K562 (cell line): ENCODE results near the gene POLD2. TPM values are rescaled to one million over a fixed set of nuclear protein-coding genes. Genes with fewer than 3 reads are reported as not detected.

Experiments used
- ATAC-seq: fragments of 200-7000 bp; cut with Tn5 transposase; 3 replicates; pipeline ENCODE4 v1.9.1; 2020; ENCODE audit warnings: moderate library complexity
- BruUV-seq: library from RNA; stranded (reverse); fragments of 400-500 nt; replicated peaks from 2 replicates; lab custom pipeline; 2021; lab: Mats Ljungman, UMichigan
- CTCF ChIA-PET: fragments of 300-600 bp; formaldehyde crosslinking; extraction: SDS; loops from one replicate; lab custom pipeline; 2021; ENCODE audit warnings: low intra/inter-chr PET ratio; lab: Yijun Ruan, JAX
- POLR2A ChIA-PET: fragments of 300-600, 350-650 bp; sonication (Branson Sonifier 250); formaldehyde crosslinking; extraction: SDS; loops from one replicate; lab custom pipeline; 2021; ENCODE audit warnings: antibody characterized with exemption, inconsistent platforms; lab: Yijun Ruan, JAX
- DNase-seq, 4 experiments: peaks; one replicate each; pipeline versions ENCODE4 v3.0.0 to v3.0.0-alpha.2; 2011 to 2018; ENCODE audit warnings: low spot score in 3 of 4, mixed read lengths in 3 of 4; ENCODE audit errors: extremely low read depth in 1 of 4
- FAIRE-seq: peaks from 2 replicates; lab custom pipeline; 2011; peaks lifted over from hg19 to GRCh38; lab: Jason Lieb, UNC
- H2AFZ ChIP-seq: 2 replicates; pipeline ENCODE4 v1.6.0; 2011; ENCODE audit warnings: low read depth, low read length, control low read depth, inconsistent platforms
- H3K27ac ChIP-seq: fragments of 200-600 bp; 3 replicates; pipeline ENCODE4 v1.8.0; 2011; ENCODE audit warnings: low read depth, mild to moderate bottlenecking, control low read depth, inconsistent platforms, low read length, moderate library complexity, mixed read lengths; ENCODE audit errors: extremely low read depth
- H3K27me3 ChIP-seq, 2 experiments: fragments of 300-600 bp in 1 of 2; 2 replicates in 1 of 2; 3 replicates in 1 of 2; pipeline versions ENCODE4 v1.6.0 to v1.8.0; 2011; ENCODE audit warnings: inconsistent platforms in 2 of 2, low read length in 2 of 2, mild to moderate bottlenecking in 1 of 2, mixed read lengths in 1 of 2, moderate library complexity in 1 of 2; ENCODE audit not compliant: control insufficient read depth in 2 of 2, insufficient read depth in 2 of 2
- H3K36me3 ChIP-seq: fragments of 300-600 bp; 3 replicates; pipeline ENCODE4 v1.8.0; 2011; ENCODE audit warnings: mild to moderate bottlenecking, low read length, inconsistent platforms; ENCODE audit not compliant: control insufficient read depth, insufficient read depth
- H3K4me1 ChIP-seq, 2 experiments: fragments of 200-600 bp in 1 of 2; replicated peaks in 1 of 2; 2 replicates in 1 of 2; 3 replicates in 1 of 2; pipeline versions ENCODE4 v1.5.1 to v1.8.0; 2011; ENCODE audit warnings: inconsistent platforms in 2 of 2, low read length in 2 of 2, mild to moderate bottlenecking in 1 of 2, mixed read lengths in 1 of 2, moderate library complexity in 1 of 2; ENCODE audit not compliant: control insufficient read depth in 2 of 2, insufficient read depth in 2 of 2
- H3K4me2 ChIP-seq: 2 replicates; pipeline ENCODE4 v1.6.1; 2011; ENCODE audit warnings: low read length, control low read depth, inconsistent platforms, mixed read lengths; ENCODE audit not compliant: insufficient read depth
- H3K4me3 ChIP-seq: fragments of 200-600 bp; sonication (generic), shearing (Covaris generic); 2 replicates; pipeline ENCODE4 v1.5.1; 2016; ENCODE audit warnings: control low read depth, inconsistent platforms
- H3K79me2 ChIP-seq: fragments of 200-600 bp; 3 replicates; pipeline ENCODE4 v1.8.0; 2011; ENCODE audit warnings: low read length, inconsistent platforms; ENCODE audit not compliant: control insufficient read depth, insufficient read depth
- H3K9ac ChIP-seq, 2 experiments: 2 replicates each; pipeline versions ENCODE4 v1.6.0 to v1.6.1; 2011; ENCODE audit warnings: low read depth in 2 of 2, low read length in 2 of 2, control low read depth in 1 of 2, inconsistent platforms in 1 of 2, mild to moderate bottlenecking in 1 of 2, mixed read lengths in 1 of 2; ENCODE audit not compliant: insufficient read depth in 1 of 2
- H3K9me1 ChIP-seq: one replicate; pipeline ENCODE4 v1.6.0; 2011; ENCODE audit warnings: inconsistent platforms, mild to moderate bottlenecking, low read length, moderate library complexity; ENCODE audit not compliant: control insufficient read depth, insufficient read depth
- H3K9me3 ChIP-seq: replicated peaks from 2 replicates; pipeline ENCODE4 v1.5.1; 2011; ENCODE audit warnings: low read depth, low read length, inconsistent platforms; ENCODE audit not compliant: control insufficient read depth, insufficient read depth
- H4K20me1 ChIP-seq: replicated peaks from 2 replicates; pipeline ENCODE4 v1.6.1; 2011; ENCODE audit warnings: low read length, inconsistent platforms, mixed read lengths; ENCODE audit not compliant: control insufficient read depth, insufficient read depth
- ATF1 ChIP-seq, 2 experiments: fragments of 450-650 bp in 1 of 2; IDR thresholded peaks; 2 replicates each; pipeline ENCODE4 v1.6.1; 2016; ENCODE audit warnings: missing compliant biosample characterization in 1 of 2, missing genetic modification characterization in 1 of 2
- BACH1 ChIP-seq: fragments of 200-800 bp; sonication (Bioruptor generic); IDR thresholded peaks from 2 replicates; pipeline ENCODE4 v1.6.1; 2016; ENCODE audit warnings: missing genetic modification characterization, missing compliant biosample characterization
- CEBPB ChIP-seq: fragments of 450-650 bp; IDR thresholded peaks from 2 replicates; pipeline ENCODE4 v1.6.1; 2016; ENCODE audit warnings: missing genetic modification characterization, missing compliant biosample characterization
- CTBP1 ChIP-seq: fragments of 450-650 bp; IDR thresholded peaks from 2 replicates; pipeline ENCODE4 v1.6.1; 2016; ENCODE audit warnings: borderline replicate concordance
- FOXJ3 ChIP-seq: sonication (generic); formaldehyde crosslinking; IDR thresholded peaks from 2 replicates; pipeline ENCODE4 v1.4.0; 2020; ENCODE audit warnings: mild to moderate bottlenecking, missing genetic modification reagents
- HMBOX1 ChIP-seq: sonication (generic); IDR thresholded peaks from 2 replicates; pipeline ENCODE4 v1.6.1; 2016
- MIER1 ChIP-seq: fragments of 450-650 bp; IDR thresholded peaks from 2 replicates; pipeline ENCODE4 v1.6.1; 2016; ENCODE audit warnings: antibody characterized with exemption, mild to moderate bottlenecking, low read depth
- NFIC ChIP-seq: fragments of 450-650 bp; IDR thresholded peaks from 2 replicates; pipeline ENCODE4 v1.6.1; 2017; ENCODE audit warnings: mild to moderate bottlenecking, inconsistent platforms
- NR4A1 ChIP-seq, 2 experiments: fragments of 250-450 bp in 1 of 2; fragments of 450-650 bp in 1 of 2; sonication (Bioruptor Pico) in 1 of 2; IDR thresholded peaks; 2 replicates each; pipeline versions ENCODE4 v1.4.0 to v1.6.1; 2016 to 2020; ENCODE audit warnings: mild to moderate bottlenecking in 2 of 2, missing compliant biosample characterization in 1 of 2, missing genetic modification characterization in 1 of 2, moderate library complexity in 1 of 2
- PRMT5 ChIP-seq: sonication (generic); formaldehyde crosslinking; IDR thresholded peaks from 2 replicates; pipeline ENCODE4 v1.5.0; 2020; ENCODE audit warnings: missing genetic modification reagents
- SMAD3 ChIP-seq: fragments of 450-650 bp; formaldehyde crosslinking; conservative IDR thresholded peaks from 2 replicates; pipeline ENCODE4 v1.4.0; 2020; ENCODE audit warnings: mild to moderate bottlenecking
- SMAD4 ChIP-seq: fragments of 250-450 bp; sonication (Bioruptor Pico); conservative IDR thresholded peaks from 2 replicates; pipeline ENCODE4 v1.8.0; 2021; ENCODE audit warnings: inconsistent platforms, mild to moderate bottlenecking, moderate library complexity
- THRA ChIP-seq: fragments of 450-650 bp; IDR thresholded peaks from 2 replicates; pipeline ENCODE4 v1.6.1; 2017; ENCODE audit warnings: mild to moderate bottlenecking, moderate library complexity
- WHSC1 ChIP-seq: IDR thresholded peaks from one replicate; pipeline ENCODE4 v1.6.1; 2012; ENCODE audit warnings: low read length, control low read depth, inconsistent platforms
- ZNF589 ChIP-seq: fragments of 200-800 bp; sonication (Bioruptor generic); IDR thresholded peaks from 2 replicates; pipeline ENCODE4 v1.6.1; 2016; ENCODE audit warnings: low read depth, missing genetic modification characterization, missing compliant biosample characterization
- WGBS: fragments of 100-300 bp; shearing (Covaris generic); methylation state at CpG from one replicate; pipeline ENCODE4 v1.1.6; 2016; ENCODE audit warnings: low coverage, mixed read lengths; ENCODE audit not compliant: insufficient coverage; ENCODE audit errors: missing lambda C conversion rate; 5-methylcytosine and 5-hydroxymethylcytosine counted together
- in situ Hi-C: fragments of 300-500 bp; cut with MboI; formaldehyde crosslinking; loops from 4 replicates; pipeline ENCODE4 v1.15.0; 2018; ENCODE audit warnings: inconsistent platforms, mixed read lengths
- intact Hi-C: fragments of 100-400 bp; cut with micrococcal nuclease; formaldehyde crosslinking; loops from 2 replicates; pipeline ENCODE4 v1.14.2; 2022
- polyA plus RNA-seq, 8 experiments: library from polyadenylated mRNA; depleted of rRNA in 4 of 8; stranded (reverse) in 5 of 8; unstranded in 3 of 8; fragments of >200 nt; fragmentation: Nextera tagmentation in 2 of 8; fragmentation: Illumina TruSeq in 1 of 8; extraction: Ambion mirVana in 2 of 8; extraction: Trizol in 1 of 8; gene quantifications; 2 replicates each; pipeline versions ENCODE4 v1.2.1 to v1.2.3, GENCODE V29; 2011 to 2014; ENCODE audit warnings: inconsistent platforms in 1 of 8, missing spikeins in 1 of 8
- total RNA-seq, 7 experiments: library from RNA; depleted of rRNA in 6 of 7; stranded (reverse); fragments of >200 nt in 6 of 7; fragmentation: Illumina TruSeq in 2 of 7; extraction: Trizol in 2 of 7; gene quantifications; 2 replicates each; pipeline versions ENCODE4 v1.2.1 to v1.2.3, GENCODE V29; 2011 to 2021; ENCODE audit warnings: low replicate concordance in 1 of 7
- TF ChIP-seq, protein P1 (sequence below): sonication (generic); formaldehyde crosslinking; IDR thresholded peaks from 2 replicates; pipeline ENCODE4 v1.8.0; 2022; ENCODE audit warnings: missing genetic modification reagents, mild to moderate bottlenecking, borderline replicate concordance

The POLD2 gene
- total and polyA plus RNA-seq, 9 of the 15 experiments (the other 6 are each of a cell fraction or from before 2014, with no cell fraction given) = 29.7 to 259 (median 225) TPM

GRCh38 chr7:44163591-44163990, 40.2 kb upstream of the POLD2 start:
- ATAC-seq (no peak), DNase-seq (no peak), FAIRE-seq (no peak)
- H3K4me3 ChIP-seq = no peak overlapping the region
- CTCF ChIA-PET = no interaction called here
- H3K9ac ChIP-seq = no peak overlapping the region
- POLR2A ChIA-PET = interaction anchor here (0.7 to 1.3 kb wide), 4 partner anchors 10 to 32 kb away, joined by 3 to 5 read pairs (median 4); no protein-coding TSS in a partner anchor
- H3K9me1 ChIP-seq = no peaks in the 10 kb centered on the region
- no peak overlapping the region for H2AFZ ChIP-seq
- in situ Hi-C loops = no loop called here
- H3K4me2 ChIP-seq = no peak overlapping the region
- no peaks in the 10 kb centered on the region for H3K36me3 ChIP-seq
- no peaks in the 10 kb centered on the region for H3K79me2 ChIP-seq
- no TSS peak for BruUV-seq
- H3K9me3 ChIP-seq = no peaks in the 10 kb centered on the region
- H3K27me3 ChIP-seq = peaks cover 3 to 12% of the 10 kb centered on the region in 2 experiments; a peak in 3 of 5 replicates
- intact Hi-C loops = no loop called here
- no peaks in the 10 kb centered on the region for H4K20me1 ChIP-seq
- 0% methylated on average over 1 of the region's 1 CpG for WGBS
- peaks cover 0 to 3% of the 10 kb centered on the region in 2 experiments; a peak in 2 of 5 replicates for H3K4me1 ChIP-seq
- H3K27ac ChIP-seq = no peak overlapping the region
- no peak for TF ChIP-seq THRA
- no peak for TF ChIP-seq ZNF589 (CRISPR knock-in tag)
- TF ChIP-seq BACH1 (tag) = no peak
- TF ChIP-seq CEBPB (tag) = no peak
- no peak for TF ChIP-seq CTBP1
- no peak for TF ChIP-seq ATF1 (CRISPR knock-in tag; IDR thresholded peaks at IDR 0.05)
- no peak for TF ChIP-seq ATF1 (tag; IDR thresholded peaks at IDR 0.05)
- TF ChIP-seq PRMT5 (CRISPR knock-in tag) = no peak
- TF ChIP-seq FOXJ3 (CRISPR knock-in tag) = no peak
- TF ChIP-seq, protein P1, sequence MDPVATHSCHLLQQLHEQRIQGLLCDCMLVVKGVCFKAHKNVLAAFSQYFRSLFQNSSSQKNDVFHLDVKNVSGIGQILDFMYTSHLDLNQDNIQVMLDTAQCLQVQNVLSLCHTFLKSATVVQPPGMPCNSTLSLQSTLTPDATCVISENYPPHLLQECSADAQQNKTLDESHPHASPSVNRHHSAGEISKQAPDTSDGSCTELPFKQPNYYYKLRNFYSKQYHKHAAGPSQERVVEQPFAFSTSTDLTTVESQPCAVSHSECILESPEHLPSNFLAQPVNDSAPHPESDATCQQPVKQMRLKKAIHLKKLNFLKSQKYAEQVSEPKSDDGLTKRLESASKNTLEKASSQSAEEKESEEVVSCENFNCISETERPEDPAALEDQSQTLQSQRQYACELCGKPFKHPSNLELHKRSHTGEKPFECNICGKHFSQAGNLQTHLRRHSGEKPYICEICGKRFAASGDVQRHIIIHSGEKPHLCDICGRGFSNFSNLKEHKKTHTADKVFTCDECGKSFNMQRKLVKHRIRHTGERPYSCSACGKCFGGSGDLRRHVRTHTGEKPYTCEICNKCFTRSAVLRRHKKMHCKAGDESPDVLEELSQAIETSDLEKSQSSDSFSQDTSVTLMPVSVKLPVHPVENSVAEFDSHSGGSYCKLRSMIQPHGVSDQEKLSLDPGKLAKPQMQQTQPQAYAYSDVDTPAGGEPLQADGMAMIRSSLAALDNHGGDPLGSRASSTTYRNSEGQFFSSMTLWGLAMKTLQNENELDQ (CRISPR knock-in tag) = no peak
- no peak for TF ChIP-seq HMBOX1
- TF ChIP-seq NR4A1 (CRISPR knock-in tag; IDR thresholded peaks at IDR 0.05) = no peak
- no peak for TF ChIP-seq NR4A1 (tag; IDR thresholded peaks at IDR 0.05)
- TF ChIP-seq MIER1 = no peak
- TF ChIP-seq SMAD3 (CRISPR knock-in tag) = no peak
- no peak for TF ChIP-seq NFIC
- TF ChIP-seq WHSC1 = no peak
- TF ChIP-seq SMAD4 (CRISPR knock-in tag) = no peak
